Neuronal stem cell (in vitro differentiated cells): ENCODE measurements around the gene SHQ1.
"Not testable (repeated sequence)": the region's sequence is repeated elsewhere in the genome, so short reads cannot be mapped to it uniquely, and the experiment has no call there.

Experiments
- DNase-seq: peaks from one replicate; pipeline ENCODE4 v3.0.0-alpha.2; 2013; ENCODE audit warnings: low spot score
- H2AFZ ChIP-seq: one replicate; pipeline ENCODE4 v1.6.1; 2013; ENCODE audit warnings: mild to moderate bottlenecking, low read length, inconsistent platforms
- H2AK5ac ChIP-seq: 2 replicates; pipeline ENCODE4 v1.6.1; 2013; ENCODE audit warnings: low read depth, mild to moderate bottlenecking, inconsistent platforms, low read length, moderate library complexity, mixed read lengths
- H2BK120ac ChIP-seq: 2 replicates; pipeline ENCODE4 v1.6.1; 2013; ENCODE audit warnings: low read depth, mild to moderate bottlenecking, inconsistent platforms, low read length, moderate library complexity, mixed read lengths
- H2BK12ac ChIP-seq: one replicate; pipeline ENCODE4 v1.6.1; 2013; ENCODE audit warnings: low read length, inconsistent platforms
- H2BK15ac ChIP-seq: 2 replicates; pipeline ENCODE4 v1.6.1; 2013; ENCODE audit warnings: mild to moderate bottlenecking, low read length, inconsistent platforms, mixed read lengths
- H2BK5ac ChIP-seq: one replicate; pipeline ENCODE4 v1.6.1; 2013; ENCODE audit warnings: inconsistent platforms, mild to moderate bottlenecking, low read length, moderate library complexity
- H3K14ac ChIP-seq: one replicate; pipeline ENCODE4 v1.6.1; 2013; ENCODE audit warnings: low read length, inconsistent platforms
- H3K18ac ChIP-seq: 2 replicates; pipeline ENCODE4 v1.6.1; 2013; ENCODE audit warnings: low read length, inconsistent platforms
- H3K23ac ChIP-seq: 2 replicates; pipeline ENCODE4 v1.6.1; 2013; ENCODE audit warnings: low read depth, mild to moderate bottlenecking, mixed read lengths, low read length, inconsistent platforms; ENCODE audit not compliant: poor library complexity
- H3K27ac ChIP-seq: replicated peaks from 3 replicates; pipeline ENCODE4 v1.5.1; 2013; ENCODE audit warnings: low read length, inconsistent platforms
- H3K27me3 ChIP-seq, 3 experiments: 2 replicates each; pipeline ENCODE4 v1.6.1; 2013; ENCODE audit warnings: low read length in 3 of 3, mild to moderate bottlenecking in 2 of 3, inconsistent platforms in 1 of 3, low read depth in 1 of 3, mixed read lengths in 1 of 3, moderate library complexity in 1 of 3; ENCODE audit not compliant: control insufficient read depth in 3 of 3, insufficient read depth in 3 of 3
- H3K36me3 ChIP-seq, 2 donors: replicated peaks in 1 of 2; 2 replicates each; pipeline ENCODE4 v1.6.1; 2013; ENCODE audit warnings: low read length in 2 of 2; ENCODE audit not compliant: control insufficient read depth in 2 of 2, insufficient read depth in 2 of 2
- H3K4ac ChIP-seq: 2 replicates; pipeline ENCODE4 v1.6.1; 2013; ENCODE audit warnings: inconsistent platforms, mild to moderate bottlenecking, low read length, moderate library complexity
- H3K4me1 ChIP-seq, 2 donors: 1 replicate in 1 of 2; 2 replicates in 1 of 2; pipeline ENCODE4 v1.6.1; 2013; ENCODE audit warnings: low read length in 2 of 2, low read depth in 1 of 2; ENCODE audit not compliant: control insufficient read depth in 2 of 2, insufficient read depth in 1 of 2
- H3K4me2 ChIP-seq: one replicate; pipeline ENCODE4 v1.6.1; 2013; ENCODE audit warnings: mild to moderate bottlenecking, low read length, inconsistent platforms; ENCODE audit not compliant: insufficient read depth, poor library complexity, severe bottlenecking
- H3K4me3 ChIP-seq, 2 donors: 2 replicates each; pipeline ENCODE4 v1.5.1; 2013; ENCODE audit warnings: low read length in 2 of 2, mild to moderate bottlenecking in 2 of 2, inconsistent platforms in 1 of 2, moderate library complexity in 1 of 2
- H3K79me1 ChIP-seq: one replicate; pipeline ENCODE4 v1.6.1; 2013; ENCODE audit warnings: low read depth, mild to moderate bottlenecking, inconsistent platforms, low read length, moderate library complexity
- H3K9ac ChIP-seq: one replicate; pipeline ENCODE4 v1.6.1; 2013; ENCODE audit warnings: mild to moderate bottlenecking, low read depth, low read length, inconsistent platforms; ENCODE audit not compliant: poor library complexity
- H3K9me3 ChIP-seq, 2 donors: replicated peaks in 1 of 2; 2 replicates each; pipeline versions ENCODE3 to v1.6.1; 2013; ENCODE audit warnings: low read length in 2 of 2, mild to moderate bottlenecking in 2 of 2, inconsistent platforms in 1 of 2, low read depth in 1 of 2, mixed read lengths in 1 of 2, moderate library complexity in 1 of 2; ENCODE audit not compliant: control insufficient read depth in 2 of 2, insufficient read depth in 1 of 2
- H4K8ac ChIP-seq: one replicate; pipeline ENCODE4 v1.6.1; 2013; ENCODE audit warnings: low read depth, mild to moderate bottlenecking, inconsistent platforms, low read length, moderate library complexity
- H4K91ac ChIP-seq: one replicate; pipeline ENCODE4 v1.6.1; 2013; ENCODE audit warnings: low read length, low read depth, mild to moderate bottlenecking, inconsistent platforms; ENCODE audit not compliant: poor library complexity
- WGBS, 2 donors: extraction: QIAGEN DNeasy Blood & Tissue Kit; methylation state at CpG; one replicate each; pipeline ENCODE4 v1.1.7; 2013; ENCODE audit warnings: missing lambda C conversion rate in 2 of 2, mixed read lengths in 1 of 2; ENCODE audit not compliant: insufficient read length in 2 of 2, insufficient replicate concordance in 1 of 2; ENCODE audit errors: extremely low coverage in 2 of 2; 5-methylcytosine and 5-hydroxymethylcytosine counted together

The SHQ1 gene

DNA sequence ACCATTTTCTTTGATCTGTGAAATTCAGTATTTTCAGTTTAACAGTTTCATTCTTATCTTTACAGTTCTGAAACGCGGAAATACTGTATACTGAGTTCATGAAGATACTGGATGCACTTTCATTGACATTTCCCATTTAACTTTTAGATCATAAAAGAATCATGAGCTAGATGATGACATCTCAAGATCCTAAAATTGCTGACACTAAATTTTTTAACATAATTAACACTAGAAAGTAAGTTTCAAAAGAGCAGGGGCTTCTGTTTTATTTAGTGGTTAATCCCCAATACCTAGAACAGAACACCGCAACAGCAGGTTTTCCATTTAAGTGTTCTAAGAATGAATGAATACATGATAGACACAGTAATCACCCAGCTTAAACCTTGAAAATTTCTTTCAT lies 54.2 kb downstream of the SHQ1 start:
- Histone ChIP-seq H4K91ac (no peak overlapping the region), H3K14ac (no peak overlapping the region), H2AFZ (no peak overlapping the region), H2BK120ac (no peak overlapping the region), H3K9ac (no peak overlapping the region), H2BK12ac (no peak overlapping the region), H3K4me3 (no peak overlapping the region), H2BK15ac (no peak overlapping the region), H3K9me3 (no peaks in the 10 kb centered on the region), H3K18ac (no peak overlapping the region), H3K27ac (no peak overlapping the region), H3K4ac (no peak overlapping the region), H3K79me1 (no peaks in the 10 kb centered on the region), H3K4me1 (peaks cover 0 to 6% of the 10 kb centered on the region in 2 donors), H2BK5ac (no peak overlapping the region), H3K4me2 (no peak overlapping the region), H4K8ac (no peak overlapping the region), H3K23ac (no peak overlapping the region), H3K36me3 (peaks cover 2 to 5% of the 10 kb centered on the region in 2 donors), H3K27me3 (no peaks in the 10 kb centered on the region), H2AK5ac (no peak overlapping the region)
- DNase-seq = no peak
- WGBS, 2 donors = no CpG with 5 or more reads among the region's 3 CpGs

DNA sequence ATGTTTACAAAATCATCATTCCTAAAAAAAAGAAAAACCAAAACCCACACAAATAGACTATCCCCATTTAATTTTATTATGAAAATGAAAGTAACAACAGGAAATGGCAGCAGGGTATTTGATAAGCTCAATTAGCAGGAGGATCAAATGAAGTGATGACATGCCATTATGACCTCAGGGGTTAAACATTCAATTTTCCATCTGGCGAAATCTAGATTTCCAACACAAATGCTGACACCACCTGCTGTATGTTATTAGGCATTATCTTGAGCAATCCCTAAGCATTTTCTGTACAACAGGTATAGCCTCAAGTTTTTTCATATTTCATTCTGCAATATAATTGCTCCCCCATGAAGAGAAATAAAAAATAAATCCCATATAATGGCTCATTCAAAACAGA lies 57.1 kb downstream of the SHQ1 start:
- H2BK12ac ChIP-seq = no peak overlapping the region
- no CpG with 5 or more reads among the region's 1 CpG for WGBS, 2 donors
- H3K23ac ChIP-seq = no peak overlapping the region
- no peaks in the 10 kb centered on the region for H3K27me3 ChIP-seq
- no peak overlapping the region for H4K91ac ChIP-seq
- H3K4me3 ChIP-seq = no peak overlapping the region
- DNase-seq = no peak
- no peak overlapping the region for H3K4me2 ChIP-seq
- H2BK120ac ChIP-seq = no peak overlapping the region
- peaks cover 2 to 5% of the 10 kb centered on the region in 2 donors for H3K36me3 ChIP-seq
- no peak overlapping the region for H2AFZ ChIP-seq
- no peak overlapping the region for H2BK5ac ChIP-seq
- no peaks in the 10 kb centered on the region for H3K4me1 ChIP-seq
- H2AK5ac ChIP-seq = no peak overlapping the region
- H3K9me3 ChIP-seq = no peaks in the 10 kb centered on the region
- no peak overlapping the region for H3K18ac ChIP-seq
- no peak overlapping the region for H3K4ac ChIP-seq
- H2BK15ac ChIP-seq = no peak overlapping the region
- H3K14ac ChIP-seq = no peak overlapping the region
- H4K8ac ChIP-seq = no peak overlapping the region
- no peaks in the 10 kb centered on the region for H3K79me1 ChIP-seq
- H3K9ac ChIP-seq = no peak overlapping the region
- H3K27ac ChIP-seq = no peak overlapping the region

DNA sequence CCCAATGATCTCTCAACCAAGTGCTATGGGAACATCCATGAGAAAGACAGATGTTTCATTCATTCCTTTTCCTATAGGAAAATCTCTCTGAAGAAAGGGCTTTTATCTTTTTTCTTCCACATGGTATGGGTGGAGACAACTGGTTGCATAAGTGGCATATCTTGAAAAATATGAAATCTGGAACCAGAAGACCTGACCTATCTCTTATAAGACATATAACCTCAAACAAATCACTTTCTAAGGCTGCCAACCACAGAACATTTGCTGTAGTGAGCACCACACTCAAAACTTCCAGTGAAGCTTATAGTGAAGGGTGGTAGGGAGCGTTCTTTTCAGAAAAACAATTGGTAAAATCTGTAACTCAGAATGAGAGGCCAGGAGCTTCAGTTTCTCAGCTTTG lies 58.5 kb downstream of the SHQ1 start:
- no peaks in the 10 kb centered on the region for H3K79me1 ChIP-seq
- H3K4me1 ChIP-seq = no peaks in the 10 kb centered on the region
- no peak overlapping the region for H3K4ac ChIP-seq
- no peak overlapping the region for H4K8ac ChIP-seq
- H3K4me2 ChIP-seq = no peak overlapping the region
- no peak overlapping the region for H3K9ac ChIP-seq
- DNase-seq = no peak
- H3K4me3 ChIP-seq = no peak overlapping the region
- no peak overlapping the region for H2BK12ac ChIP-seq
- H2BK5ac ChIP-seq = no peak overlapping the region
- H3K9me3 ChIP-seq = no peaks in the 10 kb centered on the region
- no peak overlapping the region for H2BK120ac ChIP-seq
- no peak overlapping the region for H2AFZ ChIP-seq
- H3K36me3 ChIP-seq = peaks cover 2 to 5% of the 10 kb centered on the region in 2 donors
- no peak overlapping the region for H3K27ac ChIP-seq
- no peak overlapping the region for H3K14ac ChIP-seq
- no peaks in the 10 kb centered on the region for H3K27me3 ChIP-seq
- no peak overlapping the region for H3K18ac ChIP-seq
- no CpG with 5 or more reads among the region's 1 CpG for WGBS, 2 donors
- H3K23ac ChIP-seq = no peak overlapping the region
- no peak overlapping the region for H4K91ac ChIP-seq
- no peak overlapping the region for H2BK15ac ChIP-seq
- no peak overlapping the region for H2AK5ac ChIP-seq

DNA sequence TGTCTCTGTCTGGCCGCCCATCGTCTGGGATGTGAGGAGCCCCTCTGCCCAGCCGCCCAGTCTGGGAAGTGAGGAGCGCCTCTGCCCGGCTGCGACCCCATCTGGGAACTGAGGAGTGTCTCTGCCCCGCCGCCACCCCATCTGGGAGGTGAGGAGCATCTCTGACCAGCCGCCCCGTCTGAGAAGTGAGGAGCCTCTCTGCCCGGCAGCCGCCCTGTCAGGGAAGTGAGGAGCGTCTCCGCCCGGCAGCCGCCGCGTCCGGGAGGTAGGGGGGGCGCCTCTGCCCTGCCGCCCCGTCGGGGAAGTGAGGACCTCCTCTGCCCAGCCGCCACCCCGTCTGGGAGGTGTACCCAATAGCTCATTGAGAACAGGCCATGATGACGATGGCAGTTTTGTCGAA lies 60.0 kb downstream of the SHQ1 start:
- not testable (repeated sequence) for H4K91ac ChIP-seq, H2AFZ ChIP-seq, H3K36me3 ChIP-seq, H3K27me3 ChIP-seq, H3K4ac ChIP-seq, H2BK15ac ChIP-seq, DNase-seq, H3K79me1 ChIP-seq, H3K4me3 ChIP-seq, H3K18ac ChIP-seq, H3K23ac ChIP-seq, H2BK12ac ChIP-seq, H3K9ac ChIP-seq, H2BK120ac ChIP-seq, H4K8ac ChIP-seq, H3K4me1 ChIP-seq, H3K4me2 ChIP-seq, H2BK5ac ChIP-seq, H3K9me3 ChIP-seq, H3K14ac ChIP-seq, H2AK5ac ChIP-seq, H3K27ac ChIP-seq
- no CpG with 5 or more reads among the region's 27 CpGs for WGBS, 2 donors
